ENCODE results near the gene GAL3ST1.

DNA sequence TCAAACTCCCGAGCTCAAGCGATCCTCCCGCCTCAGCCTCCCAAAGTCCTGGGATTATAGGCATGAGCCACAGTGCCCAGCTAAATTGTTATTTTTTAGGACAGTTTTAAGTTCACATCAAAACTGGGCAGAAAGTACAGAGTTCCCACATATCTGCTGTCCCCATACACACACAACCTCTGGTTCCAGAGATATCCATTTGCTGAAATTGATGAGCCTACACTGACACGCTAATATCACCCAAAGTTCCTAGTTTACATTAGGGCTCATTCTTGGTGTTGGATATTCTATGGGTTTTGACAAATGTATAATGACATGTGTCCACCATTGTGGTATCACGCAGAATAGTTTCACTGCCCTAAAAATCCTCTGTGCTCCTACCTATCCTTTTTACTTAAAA is 66.2 kb downstream of the GAL3ST1 start:
- TF ChIP-seq CTCF (IDR thresholded peaks at IDR 0.05) = no peak
- TF ChIP-seq POLR2A (IDR thresholded peaks at IDR 0.05) = no peak
- TF ChIP-seq POLR2AphosphoS5 (IDR thresholded peaks at IDR 0.05) = no peak
- TF ChIP-seq EP300 (IDR thresholded peaks at IDR 0.05) = no peak
